NCI-H1092 (cell line): ENCODE data around the gene UGT2B15.
"Not testable (repeated sequence)": the region's sequence is repeated elsewhere in the genome, so short reads cannot be mapped to it uniquely, and the experiment has no call there.

Experiments used
- DNase-seq: peaks from one replicate; lab custom pipeline; 2025; lab: John Stamatoyannopoulos, UW

The UGT2B15 gene

GRCh38 chr4:68655764-68656444 lies 14.5 kb downstream of the UGT2B15 start:
- no peak for DNase-seq

- DNase-seq = no peak
These were observed 15.3 kb downstream of the UGT2B15 start for GRCh38 chr4:68654946-68655721.

GRCh38 chr4:68651932-68652331 lies 18.5 kb downstream of the UGT2B15 start:
- no peak for DNase-seq

GRCh38 chr4:68630371-68630770 lies 40.1 kb downstream of the UGT2B15 start:
- no peak for DNase-seq

GRCh38 chr4:68622731-68623130 lies 47.7 kb downstream of the UGT2B15 start:
- DNase-seq = not testable (repeated sequence)

- no peak for DNase-seq
These were observed 53.3 kb downstream of the UGT2B15 start for GRCh38 chr4:68617003-68617698.

GRCh38 chr4:68615699-68616422 lies 54.6 kb downstream of the UGT2B15 start:
- no peak for DNase-seq

- no peak for DNase-seq
These were observed 56.7 kb downstream of the UGT2B15 start for GRCh38 chr4:68613752-68614151.

- no peak for DNase-seq
These were observed 64.2 kb downstream of the UGT2B15 start for GRCh38 chr4:68606240-68606639.

GRCh38 chr4:68599150-68599549 lies 71.3 kb downstream of the UGT2B15 start:
- no peak for DNase-seq

- no peak for DNase-seq
These were observed 73.0 kb downstream of the UGT2B15 start for GRCh38 chr4:68597482-68597881.
